ENCODE results near the gene GUCD1. TPM values are rescaled to one million over a fixed set of nuclear protein-coding genes. Genes with fewer than 3 reads are reported as not detected.
A peak's percentile ranks its signal among the peaks of the same experiment; 100 is the strongest.
"Not testable (repeated sequence)": the region's sequence is repeated elsewhere in the genome, so short reads cannot be mapped to it uniquely, and the experiment has no call there.

Gene GUCD1
- total RNA-seq = 97.4 TPM
- long read RNA-seq, transcript GUCD1-212 (2 exons, 510 nt) = minor isoform, 7 of 114 reads
- long read RNA-seq, transcript GUCD1-206 (6 exons, 3,613 nt) = major isoform, 51 of 114 reads
- long read RNA-seq, transcript GUCD1-204 (6 exons, 3,482 nt) = minor isoform, 6 of 114 reads
- long read RNA-seq, partial matches to known transcripts = 8 of 114 reads
- long read RNA-seq, other reads (novel, unspliced or antisense) = 35 of 114 reads

DNA sequence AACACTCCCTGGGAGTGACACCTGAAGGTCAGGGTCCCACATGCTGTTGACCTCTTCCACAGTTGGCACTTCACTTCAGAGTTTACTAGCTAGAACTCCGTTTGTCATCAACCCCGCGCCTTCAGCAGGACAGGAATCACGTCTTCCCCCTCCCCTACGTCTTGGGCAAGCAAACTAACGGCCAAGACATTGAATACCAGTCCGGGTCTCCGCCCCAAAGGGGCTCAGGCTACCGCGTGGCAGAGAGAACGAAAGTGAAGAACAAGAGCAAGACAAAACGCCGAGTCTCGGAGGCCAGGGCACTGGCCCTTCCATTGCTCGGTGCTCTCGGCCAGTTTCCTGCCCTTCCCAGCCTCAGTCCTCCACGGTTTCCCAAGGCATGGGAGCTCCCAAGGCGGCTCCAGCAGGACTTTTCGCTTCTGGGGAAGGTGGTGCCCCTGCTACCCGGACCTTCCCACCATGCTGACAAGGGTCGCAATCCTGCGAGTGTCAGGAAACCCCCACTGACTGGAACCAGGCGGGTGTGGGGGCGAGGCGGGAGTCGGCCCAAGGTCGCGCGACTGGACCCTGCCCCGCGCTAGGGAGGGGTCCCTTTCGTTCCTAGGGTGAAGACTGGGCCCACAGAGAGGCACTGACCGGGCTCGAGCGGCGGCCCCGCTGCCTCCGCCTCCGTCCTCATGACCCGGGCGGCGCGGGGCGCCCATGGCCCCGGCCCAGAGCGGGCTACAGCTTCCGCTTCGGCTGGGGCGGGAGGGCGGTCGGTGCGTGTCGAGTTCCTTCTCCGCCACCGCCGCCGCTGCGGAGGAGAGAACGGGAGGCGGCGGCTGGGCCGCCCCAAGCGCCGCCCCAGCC lies at the start of gene GUCD1:
TSS of gene GUCD1 (minus strand) at position 826 of the 852 bp plus-strand sequence. CDS start at position 679, 147 bp downstream.
- no peak for DNase-seq (ENCODE audit: low spot score)
- intact Hi-C loops (cut with DNase I) = no loop called here

DNA sequence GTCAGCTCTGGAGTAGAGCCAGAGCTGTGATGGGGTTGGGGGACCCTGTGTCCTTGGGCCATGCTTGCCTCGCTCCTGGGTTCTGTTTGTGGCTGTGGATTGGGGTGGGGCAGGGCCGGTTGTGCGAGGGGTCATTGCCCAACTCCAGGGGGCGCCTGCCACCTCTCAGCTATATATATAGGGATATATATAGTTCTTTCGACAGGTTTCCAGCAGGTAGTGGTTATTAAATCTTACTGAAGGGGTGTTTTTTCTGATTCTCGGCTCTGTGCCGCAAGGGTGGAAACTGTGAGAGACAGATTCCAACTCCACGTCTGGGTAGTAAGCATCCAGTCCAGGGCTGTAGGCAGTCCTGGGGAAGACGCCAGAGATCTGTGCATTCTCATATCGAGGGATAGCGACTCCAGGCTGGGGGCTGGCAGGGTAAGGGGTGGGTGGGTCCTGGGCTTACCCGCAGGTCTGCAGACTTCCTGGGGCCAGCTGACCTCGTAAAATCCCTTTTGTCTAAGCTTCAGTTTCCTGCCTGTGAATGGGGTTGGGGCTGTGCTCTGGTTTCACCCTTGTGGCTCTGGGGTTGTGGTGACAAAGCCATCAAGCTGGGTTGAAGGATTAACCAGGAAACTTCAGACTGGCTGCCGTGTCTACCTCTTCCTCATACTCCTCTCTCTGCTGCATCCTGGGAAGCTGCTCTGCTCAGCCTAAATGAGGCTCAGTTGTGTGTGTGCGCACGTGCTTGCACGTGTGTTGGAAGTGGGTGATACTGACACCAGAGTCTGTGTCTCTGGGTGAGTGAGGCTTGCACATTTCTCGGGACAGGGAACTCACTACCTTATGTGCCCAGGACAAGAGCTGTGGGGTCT lies 49.1 kb upstream of the GUCD1 start:
- DNase-seq (ENCODE audit: low spot score); intact Hi-C loops (cut with DNase I): not testable (repeated sequence)

GRCh38 chr22:24602847-24603769 lies 48.2 kb upstream of the GUCD1 start, which contains the start of gene GGT1:
Gene GGT1, plus strand, starts transcription at chr22:24603193. Its CDS starts 7,889 bp downstream, at chr22:24611082.
- DNase-seq (ENCODE audit: low spot score); intact Hi-C loops (cut with DNase I): not testable (repeated sequence)

DNA sequence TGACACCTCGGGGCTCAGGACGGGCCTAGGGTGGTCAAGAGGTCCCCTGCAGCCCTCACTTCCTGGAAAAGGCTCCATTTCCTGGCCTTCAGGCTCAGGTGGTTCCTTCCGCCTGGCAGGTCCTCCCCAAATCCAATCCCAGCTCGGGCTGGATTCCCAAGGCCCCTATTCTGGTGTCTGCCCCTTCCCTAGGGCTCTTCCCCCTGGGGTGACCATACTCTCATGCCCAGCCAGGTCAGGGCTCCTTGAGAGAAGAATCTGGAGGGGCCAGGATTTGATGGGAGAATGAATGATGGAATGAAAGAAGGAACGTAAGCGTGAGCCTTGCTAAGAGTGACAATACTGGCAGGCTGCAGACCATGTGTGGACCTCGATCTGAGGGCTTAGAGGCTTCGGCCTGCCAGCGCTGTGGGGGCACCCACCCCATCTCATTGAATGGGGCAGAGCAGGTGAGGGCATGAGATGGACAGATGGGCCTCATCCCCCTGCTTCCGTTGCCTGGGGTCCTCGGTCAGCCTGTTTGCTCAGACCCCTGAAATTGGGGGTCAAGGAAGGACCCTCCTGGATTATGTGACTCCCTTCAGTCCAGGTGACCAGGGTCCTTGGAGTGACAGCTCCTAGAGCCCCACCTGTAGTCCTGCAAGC lies 47.3 kb upstream of the GUCD1 start:
- DNase-seq (ENCODE audit: low spot score); intact Hi-C loops (cut with DNase I): not testable (repeated sequence)

DNA sequence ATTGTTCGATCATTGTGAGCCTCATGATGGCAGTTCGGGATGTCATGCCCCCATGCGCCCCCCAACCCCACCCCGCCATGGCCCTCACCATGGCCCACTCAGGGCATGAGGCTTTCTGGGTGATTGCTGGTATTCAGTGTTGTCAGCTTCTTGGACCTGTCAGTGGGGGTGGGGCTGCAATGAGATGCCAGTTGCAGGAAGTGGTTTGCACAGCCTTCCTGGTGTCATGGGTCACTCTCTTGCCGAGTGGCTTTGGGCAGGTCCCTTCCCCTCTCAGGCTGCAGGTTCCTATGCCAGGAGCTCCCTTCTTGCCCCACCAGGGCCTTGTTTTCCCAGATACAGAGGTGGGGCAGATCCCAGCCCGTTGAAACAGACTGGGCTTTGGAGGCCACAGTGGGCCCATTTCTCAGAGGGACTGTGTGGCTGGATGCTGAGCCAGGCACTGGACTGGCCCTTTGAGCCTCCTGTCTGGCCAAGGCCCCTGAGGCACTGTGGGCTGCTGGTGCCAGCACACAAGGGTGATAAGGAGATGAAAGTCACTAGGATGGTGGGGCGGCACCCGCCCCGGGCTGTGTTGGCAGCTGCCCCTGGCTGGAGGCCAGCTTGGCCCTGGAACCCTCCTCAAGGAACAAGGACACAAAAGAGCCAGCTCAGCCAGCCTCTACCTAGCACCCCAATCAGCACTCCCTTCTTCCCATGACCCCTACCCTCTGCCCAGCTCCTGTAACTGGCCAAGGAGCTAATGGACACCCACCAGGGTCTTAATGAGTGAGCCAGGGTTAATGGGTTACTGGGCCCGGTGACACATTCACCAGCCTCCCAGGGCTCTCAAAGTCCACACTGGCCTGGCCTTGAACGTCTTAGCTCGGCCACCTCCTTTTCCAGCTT lies 46.5 kb upstream of the GUCD1 start:
- intact Hi-C loops (cut with DNase I) = no loop called here
- peak; percentile 80 for DNase-seq (ENCODE audit: low spot score)

- intact Hi-C loops (cut with DNase I); DNase-seq (ENCODE audit: low spot score): not testable (repeated sequence)
Observed at GRCh38 chr22:24599958-24600715, 45.2 kb upstream of the GUCD1 start.

DNA sequence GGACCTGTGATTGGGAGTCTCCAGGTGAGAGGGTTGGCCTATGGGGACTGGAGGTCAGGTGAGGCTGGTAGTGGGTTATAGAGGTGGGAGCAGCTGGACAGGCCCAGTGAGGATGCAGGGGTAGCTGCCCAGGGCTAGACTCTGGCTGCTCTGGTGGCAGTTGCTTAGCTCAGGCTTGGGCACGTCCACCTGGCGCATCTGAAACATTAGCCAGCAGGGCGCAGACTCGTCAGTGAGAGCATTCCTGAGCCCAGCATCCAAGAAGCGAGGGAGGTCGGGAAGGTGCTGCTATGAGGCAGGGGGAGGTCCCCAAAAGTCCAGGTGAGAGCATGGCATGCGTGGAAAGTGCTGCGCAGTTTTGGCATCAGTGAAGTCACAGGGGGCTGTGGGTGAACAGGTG lies 44.6 kb upstream of the GUCD1 start:
- intact Hi-C loops (cut with DNase I) = no loop called here
- no peak for DNase-seq (ENCODE audit: low spot score)

- DNase-seq (ENCODE audit: low spot score); intact Hi-C loops (cut with DNase I): not testable (repeated sequence)
Observed at GRCh38 chr22:24597076-24597475, 42.1 kb upstream of the GUCD1 start.

DNA sequence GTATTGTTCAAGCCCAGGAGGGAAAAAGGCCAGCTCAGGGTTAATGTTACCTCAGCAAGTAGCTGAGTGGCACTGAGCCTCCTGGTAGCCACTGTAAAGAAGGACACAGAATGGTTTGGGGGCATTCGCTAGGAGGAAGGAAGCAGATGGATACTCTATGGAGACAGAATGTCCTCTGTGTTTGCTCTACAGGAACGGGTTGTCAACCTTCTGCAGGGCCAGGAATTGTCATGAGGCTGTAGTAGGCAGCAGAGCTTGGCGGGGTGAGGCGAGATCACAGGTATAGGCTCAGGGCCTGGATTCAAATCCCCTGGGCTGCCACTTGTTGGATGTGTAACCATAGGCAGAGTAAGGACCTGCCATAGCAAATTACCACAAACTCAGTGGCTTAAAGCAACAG lies 40.9 kb upstream of the GUCD1 start:
- intact Hi-C loops (cut with DNase I) = no loop called here
- DNase-seq (ENCODE audit: low spot score) = no peak

DNA sequence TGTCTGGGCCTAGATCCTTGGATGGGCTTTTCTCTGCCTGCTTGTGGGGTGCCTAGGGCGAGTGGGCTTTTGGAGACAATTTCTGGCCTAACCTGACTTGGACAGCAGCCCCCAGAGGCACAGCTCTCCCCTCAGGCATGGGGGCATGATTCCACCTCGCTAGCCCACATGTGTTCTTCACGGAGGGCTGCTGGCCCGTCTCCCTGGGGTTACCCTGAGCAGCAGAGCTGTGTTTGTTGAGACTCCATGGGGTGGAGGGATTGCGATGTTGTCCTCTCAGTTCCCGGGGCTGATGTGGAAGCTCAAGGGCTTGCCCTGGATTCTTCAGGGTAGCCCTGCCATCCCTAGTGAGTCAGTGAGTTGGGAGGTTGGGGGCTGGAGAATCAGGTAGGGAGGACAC lies 40.3 kb upstream of the GUCD1 start:
- DNase-seq (ENCODE audit: low spot score) = peak; percentile 43
- intact Hi-C loops (cut with DNase I) = no loop called here

DNA sequence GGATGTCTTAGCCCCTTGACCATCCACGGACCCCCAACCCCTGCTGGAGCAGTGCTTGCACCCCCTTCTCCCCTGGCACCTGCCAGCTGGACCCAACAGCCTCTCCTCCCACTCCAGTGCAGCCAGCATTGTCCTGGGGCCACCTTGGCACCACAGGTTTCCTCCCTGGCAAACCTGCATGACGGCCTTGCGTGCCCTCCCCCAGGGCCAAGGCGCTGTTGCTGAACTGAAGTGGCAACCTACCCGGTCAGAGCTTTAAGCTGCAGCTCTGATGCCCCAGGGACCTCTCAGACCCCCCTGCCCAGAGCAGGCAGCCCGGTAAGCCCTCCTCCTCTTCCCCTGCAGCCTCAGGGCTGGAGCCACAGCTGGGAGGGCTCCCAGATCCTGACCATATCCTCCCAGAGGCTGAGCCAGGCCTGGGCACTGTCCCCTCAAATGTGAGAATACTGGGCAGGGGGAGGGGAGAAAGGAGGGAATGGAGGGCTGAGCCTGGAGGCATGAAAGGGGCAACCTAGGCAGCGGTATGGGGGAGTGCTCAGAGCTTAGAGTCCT lies 39.7 kb upstream of the GUCD1 start:
- DNase-seq (ENCODE audit: low spot score) = peak; percentile 57
- intact Hi-C loops (cut with DNase I) = no loop called here

- intact Hi-C loops (cut with DNase I) = no loop called here
Observed at GRCh38 chr22:24593836-24594568, 39.1 kb upstream of the GUCD1 start.

GRCh38 chr22:24593559-24593835 lies 38.6 kb upstream of the GUCD1 start:
- DNase-seq (ENCODE audit: low spot score); intact Hi-C loops (cut with DNase I): not testable (repeated sequence)

More at GRCh38 chr22:24593836-24594568, 39.1 kb upstream of the GUCD1 start:
- peak; percentile 27 for DNase-seq (ENCODE audit: low spot score)

DNA sequence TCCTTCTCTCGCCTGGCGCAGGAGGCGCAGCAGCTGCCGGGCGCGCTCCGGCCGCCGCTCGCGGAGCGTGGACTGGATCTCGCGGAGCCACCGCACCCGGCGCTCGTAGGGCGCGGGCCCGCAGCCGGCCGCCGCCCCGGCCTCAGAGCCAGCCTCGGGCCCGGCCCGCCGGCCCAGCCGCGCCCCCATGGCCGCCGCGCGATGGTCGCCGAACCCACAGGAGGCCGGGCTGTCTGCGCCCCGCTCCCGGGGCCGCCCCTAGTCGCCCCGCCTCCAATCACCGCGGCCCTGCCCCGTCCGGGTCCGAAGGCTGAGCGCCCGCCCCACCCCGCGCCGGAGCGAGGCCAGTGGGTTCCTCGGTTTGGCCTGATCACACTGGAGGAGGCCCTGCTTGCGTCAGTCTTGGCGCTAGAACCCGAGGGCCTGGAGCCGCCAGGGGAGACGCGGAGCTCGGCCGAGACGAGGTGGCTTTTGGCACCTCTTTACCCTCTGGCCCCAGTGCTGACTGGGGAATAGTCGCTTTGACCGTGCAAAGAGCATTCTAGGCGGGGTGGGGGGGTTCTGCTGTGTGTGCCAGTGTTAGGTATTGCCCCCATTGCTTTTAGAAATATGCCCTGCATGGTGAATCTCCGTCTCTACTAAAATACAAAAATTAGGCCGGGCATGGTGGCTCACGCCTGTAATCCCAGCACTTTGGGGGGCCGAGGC lies 38.1 kb upstream of the GUCD1 start, which contains the start of gene LRRC75B:
TSS of gene LRRC75B (minus strand) at position 223 of the 708 bp plus-strand sequence. CDS start at position 189, 34 bp downstream.
- intact Hi-C loops (cut with DNase I) = no loop called here
- DNase-seq (ENCODE audit: low spot score) = peak; percentile 94
